Neuronal stem cell (in vitro differentiated cells): ENCODE data around the gene CACNA2D2.

ENCODE experiments used
- DNase-seq: peaks from one replicate; pipeline ENCODE4 v3.0.0-alpha.2; 2013; ENCODE audit warnings: low spot score
- H2AFZ ChIP-seq: one replicate; pipeline ENCODE4 v1.6.1; 2013; ENCODE audit warnings: mild to moderate bottlenecking, low read length, inconsistent platforms
- H2AK5ac ChIP-seq: 2 replicates; pipeline ENCODE4 v1.6.1; 2013; ENCODE audit warnings: low read depth, mild to moderate bottlenecking, inconsistent platforms, low read length, moderate library complexity, mixed read lengths
- H2BK120ac ChIP-seq: 2 replicates; pipeline ENCODE4 v1.6.1; 2013; ENCODE audit warnings: low read depth, mild to moderate bottlenecking, inconsistent platforms, low read length, moderate library complexity, mixed read lengths
- H2BK12ac ChIP-seq: one replicate; pipeline ENCODE4 v1.6.1; 2013; ENCODE audit warnings: low read length, inconsistent platforms
- H2BK15ac ChIP-seq: 2 replicates; pipeline ENCODE4 v1.6.1; 2013; ENCODE audit warnings: mild to moderate bottlenecking, low read length, inconsistent platforms, mixed read lengths
- H2BK5ac ChIP-seq: one replicate; pipeline ENCODE4 v1.6.1; 2013; ENCODE audit warnings: inconsistent platforms, mild to moderate bottlenecking, low read length, moderate library complexity
- H3K14ac ChIP-seq: one replicate; pipeline ENCODE4 v1.6.1; 2013; ENCODE audit warnings: low read length, inconsistent platforms
- H3K18ac ChIP-seq: 2 replicates; pipeline ENCODE4 v1.6.1; 2013; ENCODE audit warnings: low read length, inconsistent platforms
- H3K23ac ChIP-seq: 2 replicates; pipeline ENCODE4 v1.6.1; 2013; ENCODE audit warnings: low read depth, mild to moderate bottlenecking, mixed read lengths, low read length, inconsistent platforms; ENCODE audit not compliant: poor library complexity
- H3K27ac ChIP-seq: replicated peaks from 3 replicates; pipeline ENCODE4 v1.5.1; 2013; ENCODE audit warnings: low read length, inconsistent platforms
- H3K27me3 ChIP-seq, 3 experiments: 2 replicates each; pipeline ENCODE4 v1.6.1; 2013; ENCODE audit warnings: low read length in 3 of 3, mild to moderate bottlenecking in 2 of 3, inconsistent platforms in 1 of 3, low read depth in 1 of 3, mixed read lengths in 1 of 3, moderate library complexity in 1 of 3; ENCODE audit not compliant: control insufficient read depth in 3 of 3, insufficient read depth in 3 of 3
- H3K36me3 ChIP-seq, 2 donors: replicated peaks in 1 of 2; 2 replicates each; pipeline ENCODE4 v1.6.1; 2013; ENCODE audit warnings: low read length in 2 of 2; ENCODE audit not compliant: control insufficient read depth in 2 of 2, insufficient read depth in 2 of 2
- H3K4ac ChIP-seq: 2 replicates; pipeline ENCODE4 v1.6.1; 2013; ENCODE audit warnings: inconsistent platforms, mild to moderate bottlenecking, low read length, moderate library complexity
- H3K4me1 ChIP-seq, 2 donors: 1 replicate in 1 of 2; 2 replicates in 1 of 2; pipeline ENCODE4 v1.6.1; 2013; ENCODE audit warnings: low read length in 2 of 2, low read depth in 1 of 2; ENCODE audit not compliant: control insufficient read depth in 2 of 2, insufficient read depth in 1 of 2
- H3K4me2 ChIP-seq: one replicate; pipeline ENCODE4 v1.6.1; 2013; ENCODE audit warnings: mild to moderate bottlenecking, low read length, inconsistent platforms; ENCODE audit not compliant: insufficient read depth, poor library complexity, severe bottlenecking
- H3K4me3 ChIP-seq, 2 donors: 2 replicates each; pipeline ENCODE4 v1.5.1; 2013; ENCODE audit warnings: low read length in 2 of 2, mild to moderate bottlenecking in 2 of 2, inconsistent platforms in 1 of 2, moderate library complexity in 1 of 2
- H3K79me1 ChIP-seq: one replicate; pipeline ENCODE4 v1.6.1; 2013; ENCODE audit warnings: low read depth, mild to moderate bottlenecking, inconsistent platforms, low read length, moderate library complexity
- H3K9ac ChIP-seq: one replicate; pipeline ENCODE4 v1.6.1; 2013; ENCODE audit warnings: mild to moderate bottlenecking, low read depth, low read length, inconsistent platforms; ENCODE audit not compliant: poor library complexity
- H3K9me3 ChIP-seq, 2 donors: replicated peaks in 1 of 2; 2 replicates each; pipeline versions ENCODE3 to v1.6.1; 2013; ENCODE audit warnings: low read length in 2 of 2, mild to moderate bottlenecking in 2 of 2, inconsistent platforms in 1 of 2, low read depth in 1 of 2, mixed read lengths in 1 of 2, moderate library complexity in 1 of 2; ENCODE audit not compliant: control insufficient read depth in 2 of 2, insufficient read depth in 1 of 2
- H4K8ac ChIP-seq: one replicate; pipeline ENCODE4 v1.6.1; 2013; ENCODE audit warnings: low read depth, mild to moderate bottlenecking, inconsistent platforms, low read length, moderate library complexity
- H4K91ac ChIP-seq: one replicate; pipeline ENCODE4 v1.6.1; 2013; ENCODE audit warnings: low read length, low read depth, mild to moderate bottlenecking, inconsistent platforms; ENCODE audit not compliant: poor library complexity
- WGBS, 2 donors: extraction: QIAGEN DNeasy Blood & Tissue Kit; methylation state at CpG; one replicate each; pipeline ENCODE4 v1.1.7; 2013; ENCODE audit warnings: missing lambda C conversion rate in 2 of 2, mixed read lengths in 1 of 2; ENCODE audit not compliant: insufficient read length in 2 of 2, insufficient replicate concordance in 1 of 2; ENCODE audit errors: extremely low coverage in 2 of 2; 5-methylcytosine and 5-hydroxymethylcytosine counted together

CACNA2D2 gene

GRCh38 chr3:50494126-50494525 is 9.3 kb downstream of the CACNA2D2 start:
- WGBS, 2 donors, result no CpG with 5 or more reads among the region's 8 CpGs
- no peak overlapping the region for H2BK120ac ChIP-seq

GRCh38 chr3:50493623-50494022 is 9.8 kb downstream of the CACNA2D2 start:
- H3K9ac ChIP-seq, result no peak overlapping the region
- no peak overlapping the region for H3K4ac ChIP-seq
- no peak overlapping the region for H3K27ac ChIP-seq
- H2BK120ac ChIP-seq, result no peak overlapping the region
- H3K27me3 ChIP-seq, result peaks cover 0 to 50% (median 0%) of the 10 kb centered on the region in 3 experiments
- H2BK12ac ChIP-seq, result no peak overlapping the region
- H2AFZ ChIP-seq, result no peak overlapping the region
- peak overlapping the region; percentile 60 for H3K18ac ChIP-seq
- H3K9me3 ChIP-seq, result no peaks in the 10 kb centered on the region
- H3K4me2 ChIP-seq, result no peak overlapping the region
- no peak for DNase-seq
- no peaks in the 10 kb centered on the region for H3K36me3 ChIP-seq
- H3K4me1 ChIP-seq, result peaks cover 0 to 10% of the 10 kb centered on the region in 2 donors
- no peak overlapping the region for H3K14ac ChIP-seq
- H2BK15ac ChIP-seq, result peak overlapping the region; percentile 30
- H2AK5ac ChIP-seq, result peak overlapping the region; percentile 63
- H3K23ac ChIP-seq, result peak overlapping the region; percentile 67
- WGBS, 2 donors, result no CpG with 5 or more reads among the region's 11 CpGs
- no peak overlapping the region for H4K8ac ChIP-seq
- peaks cover 6% of the 10 kb centered on the region for H3K79me1 ChIP-seq
- H3K4me3 ChIP-seq, result no peak overlapping the region
- no peak overlapping the region for H4K91ac ChIP-seq
- peak overlapping the region; percentile 60 for H2BK5ac ChIP-seq

More at GRCh38 chr3:50494126-50494525, 9.3 kb downstream of the CACNA2D2 start:
- no peak for DNase-seq
- H2BK15ac ChIP-seq, result no peak overlapping the region
- H3K14ac ChIP-seq, result no peak overlapping the region
- no peak overlapping the region for H2AFZ ChIP-seq
- no peak overlapping the region for H3K9ac ChIP-seq
- peaks cover 0 to 10% of the 10 kb centered on the region in 2 donors for H3K4me1 ChIP-seq
- H3K79me1 ChIP-seq, result peaks cover 6% of the 10 kb centered on the region
- H3K4ac ChIP-seq, result no peak overlapping the region
- H3K36me3 ChIP-seq, result no peaks in the 10 kb centered on the region
- H2BK5ac ChIP-seq, result no peak overlapping the region
- no peak overlapping the region for H3K4me3 ChIP-seq
- no peak overlapping the region for H4K8ac ChIP-seq
- no peak overlapping the region for H4K91ac ChIP-seq
- peak overlapping the region; percentile 63 for H2AK5ac ChIP-seq
- H3K23ac ChIP-seq, result no peak overlapping the region
- H3K27ac ChIP-seq, result no peak overlapping the region
- H2BK12ac ChIP-seq, result no peak overlapping the region
- peaks cover 0 to 55% (median 0%) of the 10 kb centered on the region in 3 experiments for H3K27me3 ChIP-seq
- peak overlapping the region; percentile 60 for H3K18ac ChIP-seq
- H3K4me2 ChIP-seq, result no peak overlapping the region
- no peaks in the 10 kb centered on the region for H3K9me3 ChIP-seq

- H3K4me2 ChIP-seq, result no peak overlapping the region
- H2BK120ac ChIP-seq, result no peak overlapping the region
- H3K18ac ChIP-seq, result no peak overlapping the region
- peak overlapping the region; percentile 30 for H2BK15ac ChIP-seq
- DNase-seq, result no peak
- peaks cover 0 to 46% (median 0%) of the 10 kb centered on the region in 3 experiments for H3K27me3 ChIP-seq
- no peak overlapping the region for H4K91ac ChIP-seq
- H3K23ac ChIP-seq, result peak overlapping the region; percentile 67
- no peak overlapping the region for H2AK5ac ChIP-seq
- no peak overlapping the region for H3K9ac ChIP-seq
- H2AFZ ChIP-seq, result no peak overlapping the region
- WGBS, 2 donors, result no CpG with 5 or more reads among the region's 4 CpGs
- peaks cover 0 to 6% of the 10 kb centered on the region in 2 donors for H3K4me1 ChIP-seq
- no peak overlapping the region for H3K14ac ChIP-seq
- H3K4ac ChIP-seq, result no peak overlapping the region
- H3K9me3 ChIP-seq, result no peaks in the 10 kb centered on the region
- H4K8ac ChIP-seq, result no peak overlapping the region
- H3K79me1 ChIP-seq, result peaks cover 6% of the 10 kb centered on the region
- H2BK5ac ChIP-seq, result no peak overlapping the region
- H3K36me3 ChIP-seq, result no peaks in the 10 kb centered on the region
- no peak overlapping the region for H2BK12ac ChIP-seq
- no peak overlapping the region for H3K27ac ChIP-seq
- no peak overlapping the region for H3K4me3 ChIP-seq
Observed at GRCh38 chr3:50493086-50493485, 10.3 kb downstream of the CACNA2D2 start.

GRCh38 chr3:50491023-50491422 is 12.4 kb downstream of the CACNA2D2 start:
- WGBS, 2 donors, result no CpG with 5 or more reads among the region's 5 CpGs
- no peak overlapping the region for H2AFZ ChIP-seq

More at GRCh38 chr3:50491023-50491422, 12.4 kb downstream of the CACNA2D2 start:
- Histone ChIP-seq H3K79me1 (peaks cover 4% of the 10 kb centered on the region), H3K4me1 (peaks cover 0 to 2% of the 10 kb centered on the region in 2 donors), H4K8ac (no peak overlapping the region), H3K27me3 (peaks cover 0 to 35% (median 0%) of the 10 kb centered on the region in 3 experiments), H2BK5ac (no peak overlapping the region), H3K9me3 (no peaks in the 10 kb centered on the region), H3K9ac (peak overlapping the region; percentile 31), H3K27ac (no peak overlapping the region), H3K36me3 (no peaks in the 10 kb centered on the region), H3K23ac (peak overlapping the region; percentile 2), H3K4me2 (no peak overlapping the region), H3K14ac (no peak overlapping the region), H3K18ac (no peak overlapping the region), H3K4me3 (no peak overlapping the region), H3K4ac (no peak overlapping the region), H2BK12ac (peak overlapping the region; percentile 82), H4K91ac (no peak overlapping the region), H2BK15ac (no peak overlapping the region), H2AK5ac (peak overlapping the region; percentile 89), H2BK120ac (peak overlapping the region; percentile 24)
- DNase-seq, result no peak
